ENCODE measurements around the gene NFAM1. TPM values are rescaled to one million over a fixed set of nuclear protein-coding genes. Genes with fewer than 3 reads are reported as not detected.

Gene NFAM1
- total RNA-seq, 6 donors from 2014 or later: 8.7 to 36.7 (median 15.9) TPM

- DNase-seq (no peak), ATAC-seq (ENCODE audit: low FRiP score in 2 of 2) (no peak)
- Histone ChIP-seq H3K27me3 (peaks cover 0 to 12% (median 3%) of the 10 kb centered on the region in 4 donors), H3K4me3 (no peak overlapping the region), H3K36me3 (no peaks in the 10 kb centered on the region), H3K27ac (no peak overlapping the region), H3K9me3 (no peaks in the 10 kb centered on the region), H3K4me1 (peaks cover 10 to 46% (median 29%) of the 10 kb centered on the region in 4 donors)
- TF ChIP-seq EP300 (IDR thresholded peaks at IDR 0.05) (no peak), CTCF (IDR thresholded peaks at IDR 0.05) (no peak), POLR2A (IDR thresholded peaks at IDR 0.05) (no peak), POLR2AphosphoS5 (IDR thresholded peaks at IDR 0.05) (no peak)
- 87 to 88% methylated on average over 4 of the region's 4 CpGs for WGBS, 2 donors
These were observed 61.1 kb downstream of the NFAM1 start for GRCh38 chr22:42371099-42371498.

DNA sequence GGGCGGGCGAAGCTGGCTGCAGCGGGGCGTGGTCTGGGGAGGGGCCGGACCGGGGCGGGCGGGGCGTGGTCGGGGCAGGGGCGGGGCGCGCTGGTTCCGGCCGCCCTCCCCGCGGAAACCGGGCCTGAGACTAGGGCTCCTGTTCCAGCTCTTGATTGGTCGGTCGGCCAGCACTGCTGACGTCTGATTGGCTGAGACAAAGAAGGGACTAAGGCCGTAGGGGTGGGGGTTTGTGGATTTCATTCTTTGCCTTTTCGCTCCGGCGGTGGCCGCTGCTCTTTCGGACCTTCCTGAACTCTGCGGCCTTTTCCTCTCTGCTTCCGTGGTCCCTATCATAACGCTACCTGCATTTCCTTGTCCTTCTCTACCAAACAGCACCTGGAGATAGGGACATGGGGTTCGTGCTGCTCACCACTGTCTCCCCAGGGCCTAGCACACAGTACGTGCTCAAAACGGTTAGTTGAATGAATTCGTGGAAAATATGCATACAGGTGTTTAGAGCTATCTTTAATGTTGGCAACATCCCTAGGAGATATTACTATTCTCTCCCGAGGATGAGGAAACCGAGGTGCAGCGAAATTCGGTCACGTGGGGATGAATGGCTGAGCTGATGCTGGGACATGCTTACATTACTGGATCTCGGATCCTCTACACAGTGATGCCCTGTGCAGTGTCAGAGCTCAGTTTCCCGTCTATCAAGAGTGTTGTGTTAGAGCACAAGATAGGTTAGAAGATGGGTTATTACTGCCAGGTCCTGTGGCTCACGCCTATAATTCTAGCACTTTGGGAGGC lies 62.8 kb downstream of the NFAM1 start:
- H3K4me1 ChIP-seq: peaks cover 10 to 45% (median 26%) of the 10 kb centered on the region in 4 donors
- TF ChIP-seq POLR2A (IDR thresholded peaks at IDR 0.05) (peak in 3 of 4 donors; percentile 18 to 62 (median 26)), POLR2AphosphoS5 (IDR thresholded peaks at IDR 0.05) (peak in 1 of 2 donors; percentile 41), CTCF (IDR thresholded peaks at IDR 0.05) (no peak)
- peak overlapping the region in 3 of 4 donors; percentile 39 to 82 (median 62) for H3K27ac ChIP-seq
- no peaks in the 10 kb centered on the region for H3K36me3 ChIP-seq
- peak overlapping the region in 3 of 4 donors; percentile 55 to 74 (median 60) for H3K4me3 ChIP-seq
- H3K9me3 ChIP-seq: no peaks in the 10 kb centered on the region
- ATAC-seq (ENCODE audit: low FRiP score in 2 of 2): peak; percentile 97
- peaks cover 0 to 12% (median 3%) of the 10 kb centered on the region in 4 donors for H3K27me3 ChIP-seq
- peak; percentile 95 to 97 for DNase-seq
- 13 to 14% methylated on average over 20 to 33 of the region's 42 CpGs for WGBS, 2 donors

DNA sequence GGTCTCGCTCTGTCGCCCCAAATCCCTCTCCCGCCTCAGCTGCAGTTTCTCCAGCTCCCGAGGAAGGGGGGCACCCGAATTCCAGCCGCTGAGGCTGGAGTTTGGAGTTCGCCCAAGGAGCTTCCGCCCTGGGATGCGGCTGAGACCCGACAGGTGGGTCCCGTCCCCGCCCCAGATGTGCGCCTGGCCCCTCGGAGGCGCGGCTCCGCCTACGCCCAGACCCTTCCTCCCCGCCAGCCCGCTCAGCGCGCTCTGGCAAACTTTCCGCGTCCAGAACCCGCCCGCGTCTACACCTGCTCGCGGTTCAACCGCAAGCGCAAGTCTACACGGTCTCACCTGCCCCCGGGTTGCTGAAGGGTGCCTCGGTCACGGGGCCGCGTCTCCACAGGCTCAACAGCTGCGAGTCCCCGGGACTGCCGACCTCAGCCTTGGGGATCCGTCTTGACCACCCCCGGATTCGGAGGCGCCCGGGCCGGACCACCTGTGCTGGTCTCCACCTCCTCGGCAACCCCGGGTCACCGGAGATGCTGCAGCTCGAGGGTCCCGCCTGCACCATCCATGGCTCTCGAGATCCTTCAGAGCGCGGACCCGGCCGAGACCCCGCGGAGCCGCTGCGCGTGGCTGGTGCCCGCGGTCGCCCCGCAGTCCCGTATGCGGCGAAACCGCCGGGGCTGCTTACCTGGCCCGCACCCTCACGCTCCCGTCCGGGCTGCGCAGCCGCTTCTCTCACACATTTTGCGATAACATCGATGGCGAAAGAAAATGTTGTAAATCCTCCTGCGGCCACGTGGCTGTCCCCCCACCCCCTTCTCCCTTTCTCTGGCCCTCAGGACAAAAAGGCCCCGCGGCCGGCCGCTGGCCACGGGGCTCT lies 63.6 kb downstream of the NFAM1 start:
- TF ChIP-seq EP300 (IDR thresholded peaks at IDR 0.05): no peak
- peak in 1 of 4 donors; percentile 61 for TF ChIP-seq POLR2A (IDR thresholded peaks at IDR 0.05)
- TF ChIP-seq CTCF (IDR thresholded peaks at IDR 0.05): no peak
- no peak for TF ChIP-seq POLR2AphosphoS5 (IDR thresholded peaks at IDR 0.05)
- Histone ChIP-seq H3K4me1 (peaks cover 10 to 45% (median 25%) of the 10 kb centered on the region in 4 donors), H3K9me3 (no peaks in the 10 kb centered on the region), H3K27ac (peak overlapping the region in 2 of 4 donors; percentile 5 to 54), H3K4me3 (peak overlapping the region; percentile 38 to 74 (median 58)), H3K27me3 (peaks cover 0 to 12% (median 3%) of the 10 kb centered on the region in 4 donors), H3K36me3 (no peaks in the 10 kb centered on the region)
- peak in 1 of 2 donors; percentile 16 for ATAC-seq (ENCODE audit: low FRiP score in 2 of 2)
- peak in 1 of 2 donors; percentile 36 for DNase-seq
- 0 to 2% methylated on average over 2 to 81 of the region's 86 CpGs for WGBS, 2 donors

- Histone ChIP-seq H3K4me3 (peak overlapping the region in 3 of 4 donors; percentile 55 to 74 (median 60)), H3K36me3 (no peaks in the 10 kb centered on the region), H3K9me3 (no peaks in the 10 kb centered on the region), H3K4me1 (peaks cover 10 to 45% (median 25%) of the 10 kb centered on the region in 4 donors), H3K27ac (peak overlapping the region in 1 of 4 donors; percentile 5), H3K27me3 (peaks cover 0 to 12% (median 3%) of the 10 kb centered on the region in 4 donors)
- ATAC-seq (ENCODE audit: low FRiP score in 2 of 2) (no peak), DNase-seq (no peak)
- TF ChIP-seq CTCF (IDR thresholded peaks at IDR 0.05) (no peak), POLR2A (IDR thresholded peaks at IDR 0.05) (no peak), EP300 (IDR thresholded peaks at IDR 0.05) (no peak), POLR2AphosphoS5 (IDR thresholded peaks at IDR 0.05) (no peak)
- WGBS, 2 donors: 25% methylated on average over 11 of the region's 11 CpGs; no CpG with 5 or more reads in 1 of the 2 donors
These were observed 64.2 kb downstream of the NFAM1 start for GRCh38 chr22:42367980-42368378.
